HepG2 (cell line): Measurements from ENCODE around the gene CASKIN1. TPM values are rescaled to one million over a fixed set of nuclear protein-coding genes. Genes with fewer than 3 reads are reported as not detected.

Source experiments
- ATAC-seq: fragments of 200-7000 bp; cut with Tn5 transposase; 3 replicates; pipeline ENCODE4 v1.9.1; 2020; ENCODE audit warnings: mild to moderate bottlenecking, moderate library complexity
- BruUV-seq: library from RNA; stranded (reverse); fragments of 400-500 nt; replicated peaks from 2 replicates; lab custom pipeline; 2021; lab: Mats Ljungman, UMichigan
- CTCF ChIA-PET: fragments of 300-600 bp; formaldehyde crosslinking; extraction: SDS; loops from one replicate; lab custom pipeline; 2021; ENCODE audit warnings: low total read pairs, inconsistent platforms, low intra/inter-chr PET ratio; lab: Yijun Ruan, JAX
- POLR2A ChIA-PET: fragments of 350-600 bp; sonication (Branson Sonifier 250); formaldehyde crosslinking; loops from one replicate; lab custom pipeline; 2020; ENCODE audit warnings: antibody characterized with exemption, inconsistent platforms; lab: Yijun Ruan, JAX
- DNase-seq: peaks from one replicate; pipeline ENCODE4 v3.0.0-alpha.2; 2015; ENCODE audit warnings: low spot score
- FAIRE-seq: peaks from 3 replicates; lab custom pipeline; 2011; peaks lifted over from hg19 to GRCh38; lab: Jason Lieb, UNC
- H2AFZ ChIP-seq: one replicate; pipeline ENCODE4 v1.6.1; 2011; ENCODE audit warnings: low read length, inconsistent platforms
- H3K27ac ChIP-seq: fragments of 300-600 bp; 3 replicates; pipeline ENCODE4 v1.8.0; 2011; ENCODE audit warnings: mixed run types, mild to moderate bottlenecking, mixed read lengths, low read length, inconsistent platforms; ENCODE audit not compliant: insufficient read depth; ENCODE audit errors: extremely low read length
- H3K27me3 ChIP-seq, 2 experiments: fragments of 200-600 bp in 1 of 2; 2 replicates in 1 of 2; 3 replicates in 1 of 2; pipeline versions ENCODE4 v1.6.0 to v1.8.0; 2011; ENCODE audit warnings: low read length in 2 of 2, mild to moderate bottlenecking in 2 of 2, moderate library complexity in 2 of 2, inconsistent platforms in 1 of 2; ENCODE audit not compliant: insufficient read depth in 2 of 2, control insufficient read depth in 1 of 2
- H3K36me3 ChIP-seq, 2 experiments: fragments of 200-600 bp in 1 of 2; replicated peaks in 1 of 2; 2 replicates in 1 of 2; 3 replicates in 1 of 2; pipeline versions ENCODE4 v1.5.1 to v1.8.0; 2011; ENCODE audit warnings: low read length in 2 of 2, inconsistent platforms in 1 of 2; ENCODE audit not compliant: insufficient read depth in 2 of 2, control insufficient read depth in 1 of 2
- H3K4me1 ChIP-seq: 2 replicates; pipeline ENCODE4 v1.5.1; 2012; ENCODE audit warnings: low read length, inconsistent platforms; ENCODE audit not compliant: insufficient read depth
- H3K4me2 ChIP-seq: 2 replicates; pipeline ENCODE4 v1.6.0; 2011; ENCODE audit warnings: low read depth, low read length, inconsistent platforms
- H3K4me3 ChIP-seq, 3 experiments: fragments of 200-600 bp in 1 of 3; sonication (generic), shearing (Covaris generic) in 1 of 3; replicated peaks in 1 of 3; 2 replicates each; pipeline ENCODE4 v1.5.1; 2011 to 2016; ENCODE audit warnings: low read length in 3 of 3, inconsistent platforms in 2 of 3, low read depth in 2 of 3, mild to moderate bottlenecking in 2 of 3, control low read depth in 1 of 3, mixed read lengths in 1 of 3; ENCODE audit not compliant: insufficient read depth in 1 of 3
- H3K79me2 ChIP-seq: one replicate; pipeline ENCODE4 v1.6.1; 2011; ENCODE audit warnings: low read length, inconsistent platforms; ENCODE audit not compliant: insufficient read depth
- H3K9ac ChIP-seq: 2 replicates; pipeline ENCODE4 v1.6.0; 2011; ENCODE audit warnings: mild to moderate bottlenecking, low read depth, low read length, inconsistent platforms; ENCODE audit not compliant: insufficient read depth
- H3K9me3 ChIP-seq: 2 replicates; pipeline ENCODE4 v1.5.1; 2012; ENCODE audit warnings: mild to moderate bottlenecking, low read length
- H4K20me1 ChIP-seq: 2 replicates; pipeline ENCODE4 v1.6.0; 2011; ENCODE audit warnings: inconsistent platforms, mild to moderate bottlenecking, low read length, moderate library complexity; ENCODE audit not compliant: insufficient read depth
- AGO2 ChIP-seq: fragments of 200-400 bp; formaldehyde crosslinking; optimal IDR thresholded peaks from 2 replicates; pipeline ENCODE3; 2017; ENCODE audit warnings: mild to moderate bottlenecking, low read depth, low read length, moderate library complexity
- ETS1 ChIP-seq: sonication (generic); formaldehyde crosslinking; IDR thresholded peaks from 2 replicates; pipeline ENCODE4 v1.4.0; 2020; ENCODE audit warnings: missing genetic modification reagents
- MAX ChIP-seq: IDR thresholded peaks from 2 replicates; pipeline ENCODE4 v1.6.1; 2012; ENCODE audit warnings: inconsistent platforms
- MXI1 ChIP-seq: IDR thresholded peaks from 3 replicates; pipeline ENCODE4 v1.6.1; 2012; ENCODE audit warnings: low read depth, low read length, inconsistent platforms, borderline replicate concordance
- PBX2 ChIP-seq: IDR thresholded peaks from 2 replicates; pipeline ENCODE4 v1.6.1; 2016; ENCODE audit warnings: control low read depth
- TSC22D2 ChIP-seq: sonication (generic); formaldehyde crosslinking; IDR thresholded peaks from 2 replicates; pipeline ENCODE4 v1.5.1; 2020; ENCODE audit warnings: missing genetic modification reagents, mild to moderate bottlenecking, borderline replicate concordance
- U2AF2 ChIP-seq: fragments of 200-400 bp; formaldehyde crosslinking; IDR thresholded peaks from 2 replicates; pipeline ENCODE4 v1.6.1; 2017; ENCODE audit warnings: low read depth, mild to moderate bottlenecking, low read length
- ZNF3 ChIP-seq: IDR thresholded peaks from 2 replicates; pipeline ENCODE4 v1.7.0; 2017; ENCODE audit warnings: inconsistent platforms
- ZNF530 ChIP-seq: sonication (generic); formaldehyde crosslinking; IDR thresholded peaks from 2 replicates; pipeline ENCODE4 v1.5.0; 2020; ENCODE audit warnings: low read depth, mild to moderate bottlenecking, missing genetic modification reagents
- ZNF687 ChIP-seq: sonication (generic); formaldehyde crosslinking; IDR thresholded peaks from 2 replicates; pipeline ENCODE4 v1.5.1; 2020; ENCODE audit warnings: mild to moderate bottlenecking, missing genetic modification reagents, moderate library complexity
- WGBS: methylation state at CpG from one replicate; pipeline ENCODE4 v1.1.6; 2017; ENCODE audit warnings: low lambda C conversion rate; 5-methylcytosine and 5-hydroxymethylcytosine counted together
- in situ Hi-C: cut with HindIII; loops from 2 replicates; pipeline ENCODE4 v1.10.0; 2017; ENCODE audit warnings: low pct_unique_long_range_greater_than_20kb; ENCODE audit not compliant: extremely low pct_ligation_motif_present
- intact Hi-C: fragments of 100-400 bp; cut with micrococcal nuclease; formaldehyde crosslinking; loops from one replicate; pipeline ENCODE4 v1.10.0; 2022; ENCODE audit not compliant: unreplicated experiment
- polyA plus RNA-seq, 8 experiments: library from polyadenylated mRNA; depleted of rRNA in 3 of 8; stranded (reverse) in 7 of 8; unstranded in 1 of 8; fragments of >200 nt; fragmentation: Illumina TruSeq in 4 of 8; extraction: Trizol in 4 of 8; gene quantifications; 2 replicates each; pipeline versions ENCODE4 v1.2.1 to v1.2.3, GENCODE V29; 2011 to 2016; ENCODE audit warnings: low read depth in 4 of 8, missing spikeins in 1 of 8, mixed read lengths in 1 of 8; ENCODE audit not compliant: insufficient read depth in 1 of 8
- total RNA-seq, 5 experiments: library from RNA; depleted of rRNA; stranded (reverse); fragments of >200 nt; fragmentation: Illumina TruSeq; extraction: Trizol; gene quantifications; 2 replicates each; pipeline ENCODE4 v1.2.3, GENCODE V29; 2016; ENCODE audit warnings: low read depth in 1 of 5

Gene CASKIN1
- total and polyA plus RNA-seq, 2 of the 13 experiments (the other 11 are each of a cell fraction or from before 2014, with no cell fraction given), result 1.2 to 2.2 TPM

- TF ChIP-seq ZNF687 (CRISPR knock-in tag) (0 out of 2 replicates have a peak, but pooled peaks have one; percentile 7), AGO2 (peak; percentile 67), MAX (no peak), ETS1 (CRISPR knock-in tag) (no peak)
Observed at GRCh38 chr16:2170587-2171435, 25.6 kb downstream of the CASKIN1 start (continued).

- TF ChIP-seq ZNF3 (CRISPR knock-in tag), result no peak
- no peak for TF ChIP-seq PBX2 (CRISPR knock-in tag)
- TF ChIP-seq U2AF2, result no peak
- no peak for TF ChIP-seq ZNF530 (CRISPR knock-in tag)
- no peak for TF ChIP-seq TSC22D2 (CRISPR knock-in tag)
- no peak for TF ChIP-seq MXI1
- FAIRE-seq (no peak), DNase-seq (no peak), ATAC-seq (no peak)
- H2AFZ ChIP-seq, result no peak overlapping the region
- no peaks in the 10 kb centered on the region for H3K79me2 ChIP-seq
- ChIA-PET POLR2A (interaction anchor here (1.0 kb wide), 1 partner anchor 14 kb away, joined by 4 read pairs; the partner anchor contains the start of gene TRAF7), CTCF (no interaction called here)
- H3K36me3 ChIP-seq, result peaks cover 19 to 48% of the 10 kb centered on the region in 2 experiments; a peak in 3 of 5 replicates
- H3K4me3 ChIP-seq, result no peak overlapping the region
- H3K27me3 ChIP-seq, result no peaks in the 10 kb centered on the region
- intact Hi-C loops, result no loop called here
- 97% methylated on average over 7 of the region's 18 CpGs for WGBS
- no peaks in the 10 kb centered on the region for H4K20me1 ChIP-seq
- no peak overlapping the region for H3K4me2 ChIP-seq
- H3K27ac ChIP-seq, result no peak overlapping the region
- H3K4me1 ChIP-seq, result peaks cover 15% of the 10 kb centered on the region
- H3K9me3 ChIP-seq, result no peaks in the 10 kb centered on the region
- H3K9ac ChIP-seq, result no peak overlapping the region
- BruUV-seq, result no TSS peak
- in situ Hi-C loops, result no loop called here
Observed at GRCh38 chr16:2170080-2170479, 26.3 kb downstream of the CASKIN1 start.
